Liver (tissue), 3 donors: ENCODE results near the gene INTS2.
"Not testable (repeated sequence)": the region's sequence is repeated elsewhere in the genome, so short reads cannot be mapped to it uniquely, and the experiment has no call there.

Source experiments
- ATF3 ChIP-seq: IDR thresholded peaks from 2 replicates; pipeline ENCODE4 v1.6.1; 2016; ENCODE audit warnings: antibody characterized with exemption
- CTCF ChIP-seq: fragments of 150-350 bp; IDR thresholded peaks from 2 replicates; pipeline ENCODE4 v1.5.1; 2017; ENCODE audit warnings: improper control_type of control experiment, low read depth, low read length; ENCODE audit not compliant: missing input control
- EGR1 ChIP-seq, 2 donors: IDR thresholded peaks; 2 replicates each; pipeline ENCODE4 v1.6.1; 2016 to 2018; ENCODE audit warnings: antibody characterized with exemption in 2 of 2, low read depth in 2 of 2
- JUND ChIP-seq, 2 donors: IDR thresholded peaks; 2 replicates each; pipeline ENCODE4 v1.6.1; 2016; ENCODE audit warnings: antibody characterized with exemption in 2 of 2
- MAX ChIP-seq: IDR thresholded peaks from 2 replicates; pipeline ENCODE4 v1.6.1; 2016; ENCODE audit warnings: antibody characterized with exemption
- RAD21 ChIP-seq, 2 donors: IDR thresholded peaks; 2 replicates each; pipeline ENCODE4 v1.6.1; 2016; ENCODE audit warnings: antibody characterized with exemption in 2 of 2, mild to moderate bottlenecking in 2 of 2
- REST ChIP-seq: IDR thresholded peaks from 2 replicates; pipeline ENCODE4 v1.6.1; 2016; ENCODE audit warnings: antibody characterized with exemption, mild to moderate bottlenecking
- TAF1 ChIP-seq: conservative IDR thresholded peaks from 2 replicates; pipeline ENCODE4 v1.6.1; 2016; ENCODE audit warnings: antibody characterized with exemption, mild to moderate bottlenecking
- YY1 ChIP-seq: IDR thresholded peaks from 2 replicates; pipeline ENCODE4 v1.6.1; 2016; ENCODE audit warnings: antibody characterized with exemption, mild to moderate bottlenecking
- donor health status: healthy.
- donor health status: healthy.

GRCh38 chr17:61860397-61860796 is 67.4 kb downstream of the INTS2 start:
- TF ChIP-seq CTCF; REST; ATF3; JUND (IDR thresholded peaks at IDR 0.05); YY1; EGR1 (IDR thresholded peaks at IDR 0.05; ENCODE audit: low read depth in 2 of 2); RAD21 (IDR thresholded peaks at IDR 0.05); TAF1; MAX: not testable (repeated sequence)
